ENCODE results near the gene KRTAP2-1. TPM values are rescaled to one million over a fixed set of nuclear protein-coding genes. Genes with fewer than 3 reads are reported as not detected.

The KRTAP2-1 gene
- total and polyA plus RNA-seq, 2 of the 8 experiments (the other 6 are each of a cell fraction or from before 2014, with no cell fraction given) = not detected

- no peak for TF ChIP-seq YY1 (IDR thresholded peaks at IDR 0.05; ENCODE audit: low read depth, low read length)
- no peak for TF ChIP-seq KDM4A (IDR thresholded peaks at IDR 0.05; ENCODE audit: low read depth, low read length, severe bottlenecking)
- no peak for TF ChIP-seq NANOG (IDR thresholded peaks at IDR 0.05; ENCODE audit: insufficient read depth, low read depth, low read length, poor library complexity, severe bottlenecking)
- no peak for TF ChIP-seq PHF8 (conservative IDR thresholded peaks at IDR 0.05; ENCODE audit: low read depth, low read length)
- no peak for TF ChIP-seq POLR2AphosphoS5 (IDR thresholded peaks at IDR 0.05; ENCODE audit: low read depth, low read length)
- no peak for TF ChIP-seq HDAC2 (IDR thresholded peaks at IDR 0.05; ENCODE audit: borderline replicate concordance in 1 of 2, low read depth in 2 of 2, low read length in 2 of 2)
- no peak for TF ChIP-seq JUND (IDR thresholded peaks at IDR 0.05; ENCODE audit: low read length)
These were observed 26.8 kb downstream of the KRTAP2-1 start (continued) for GRCh38 chr17:41020336-41020735.

Data from H1 (cell line).